NCI-H2196 (cell line): ENCODE results near the gene LPO.

ENCODE experiments used
- DNase-seq: peaks from one replicate; lab custom pipeline; 2025; ENCODE audit not compliant: unreplicated experiment; lab: John Stamatoyannopoulos, UW

The LPO gene

GRCh38 chr17:58253082-58253481, 14.7 kb downstream of the LPO start:
- DNase-seq = no peak

- no peak for DNase-seq
Measured at GRCh38 chr17:58254803-58255202, 16.4 kb downstream of the LPO start.

- DNase-seq = no peak
Measured at GRCh38 chr17:58262149-58262548, 23.8 kb downstream of the LPO start.

- no peak for DNase-seq
Measured at GRCh38 chr17:58263773-58264172, 25.4 kb downstream of the LPO start.

- DNase-seq = no peak
Measured at GRCh38 chr17:58264407-58265103, 26.2 kb downstream of the LPO start.

- no peak for DNase-seq
Measured at GRCh38 chr17:58265271-58265670, 26.9 kb downstream of the LPO start.

- DNase-seq = no peak
Measured at GRCh38 chr17:58265902-58266875, 27.8 kb downstream of the LPO start.

- DNase-seq = no peak
Measured at GRCh38 chr17:58267347-58268324, 29.3 kb downstream of the LPO start.

GRCh38 chr17:58268326-58268725, 29.9 kb downstream of the LPO start:
- no peak for DNase-seq

- no peak for DNase-seq
Measured at GRCh38 chr17:58268774-58269556, 30.6 kb downstream of the LPO start.

- no peak for DNase-seq
Measured at GRCh38 chr17:58269557-58270291, 31.3 kb downstream of the LPO start.

- no peak for DNase-seq
Measured at GRCh38 chr17:58270476-58271215, 32.3 kb downstream of the LPO start.

GRCh38 chr17:58271216-58271931, 33.0 kb downstream of the LPO start:
- DNase-seq = no peak

- DNase-seq = no peak
Measured at GRCh38 chr17:58272367-58273280, 34.2 kb downstream of the LPO start.

GRCh38 chr17:58273453-58274104, 35.2 kb downstream of the LPO start:
- DNase-seq = no peak

GRCh38 chr17:58275417-58275816, 37.0 kb downstream of the LPO start:
- no peak for DNase-seq

GRCh38 chr17:58276423-58276822, 38.0 kb downstream of the LPO start:
- DNase-seq = no peak
